IMR-90 (cell line): ENCODE data around the gene KRT4. TPM values are rescaled to one million over a fixed set of nuclear protein-coding genes. Genes with fewer than 3 reads are reported as not detected.

Source experiments
- ATAC-seq: fragments of 200-7000 bp; cut with Tn5 transposase; 2 replicates; pipeline ENCODE4 v1.9.1; 2020; ENCODE audit warnings: low read depth, mild to moderate bottlenecking, moderate library complexity
- BruUV-seq: library from RNA; stranded (reverse); fragments of 400-500 nt; replicated peaks from 2 replicates; lab custom pipeline; 2021; lab: Mats Ljungman, UMichigan
- CTCF ChIA-PET: fragments of 300-600 bp; formaldehyde crosslinking; extraction: SDS; loops from one replicate; lab custom pipeline; 2021; ENCODE audit warnings: antibody characterized with exemption; lab: Yijun Ruan, JAX
- POLR2A ChIA-PET: fragments of 300-600 bp; sonication (Branson Sonifier 250); formaldehyde crosslinking; loops from one replicate; lab custom pipeline; 2022; ENCODE audit warnings: antibody characterized with exemption; ENCODE audit not compliant: unreplicated experiment; lab: Charles Lee
- DNase-seq: peaks from one replicate; pipeline ENCODE4 v3.0.0; 2013
- H2AFZ ChIP-seq: replicated peaks from 2 replicates; pipeline ENCODE3; 2013; ENCODE audit warnings: low read length, mild to moderate bottlenecking; ENCODE audit not compliant: poor library complexity
- H2AK5ac ChIP-seq: 2 replicates; pipeline ENCODE4 v1.6.1; 2013; ENCODE audit warnings: low read depth, low read length, inconsistent platforms
- H2AK9ac ChIP-seq: replicated peaks from 2 replicates; pipeline ENCODE3; 2013; ENCODE audit warnings: mild to moderate bottlenecking, low read depth, low read length, moderate library complexity; ENCODE audit not compliant: poor library complexity
- H2BK120ac ChIP-seq: 2 replicates; pipeline ENCODE4 v1.6.1; 2013; ENCODE audit warnings: low read depth, low read length, inconsistent platforms
- H2BK15ac ChIP-seq: 3 replicates; pipeline ENCODE4 v1.6.1; 2013; ENCODE audit warnings: low read depth, low read length, inconsistent platforms
- H2BK20ac ChIP-seq: 2 replicates; pipeline ENCODE4 v1.6.1; 2013; ENCODE audit warnings: low read depth, mild to moderate bottlenecking, inconsistent platforms, low read length, moderate library complexity
- H2BK5ac ChIP-seq: 2 replicates; pipeline ENCODE4 v1.6.1; 2013; ENCODE audit warnings: mild to moderate bottlenecking, low read depth, low read length, inconsistent platforms; ENCODE audit not compliant: poor library complexity, severe bottlenecking
- H3K14ac ChIP-seq: replicated peaks from 2 replicates; pipeline ENCODE4 v1.6.1; 2013; ENCODE audit warnings: low read depth, low read length, inconsistent platforms
- H3K18ac ChIP-seq: 2 replicates; pipeline ENCODE4 v1.6.1; 2013; ENCODE audit warnings: low read depth, low read length, control low read depth
- H3K23ac ChIP-seq: 2 replicates; pipeline ENCODE4 v1.6.1; 2013; ENCODE audit warnings: low read depth, low read length, inconsistent platforms
- H3K27ac ChIP-seq: 2 replicates; pipeline ENCODE4 v1.5.1; 2013; ENCODE audit warnings: mild to moderate bottlenecking, control low read depth, low read length; ENCODE audit not compliant: insufficient read depth
- H3K27me3 ChIP-seq: 2 replicates; pipeline ENCODE4 v1.6.1; 2013; ENCODE audit warnings: low read length; ENCODE audit not compliant: control insufficient read depth, insufficient read depth
- H3K36me3 ChIP-seq: 2 replicates; pipeline ENCODE4 v1.6.1; 2013; ENCODE audit warnings: low read length, mixed read lengths; ENCODE audit not compliant: control insufficient read depth, insufficient read depth
- H3K4ac ChIP-seq: 2 replicates; pipeline ENCODE4 v1.6.1; 2013; ENCODE audit warnings: low read depth, low read length, inconsistent platforms
- H3K4me1 ChIP-seq: 2 replicates; pipeline ENCODE4 v1.6.1; 2013; ENCODE audit warnings: low read length, mixed read lengths; ENCODE audit not compliant: control insufficient read depth, insufficient read depth
- H3K4me2 ChIP-seq: 2 replicates; pipeline ENCODE4 v1.6.1; 2013; ENCODE audit warnings: low read depth, mild to moderate bottlenecking, control low read depth, low read length, moderate library complexity
- H3K4me3 ChIP-seq: 2 replicates; pipeline ENCODE4 v1.5.1; 2013; ENCODE audit warnings: low read depth, mild to moderate bottlenecking, control low read depth, low read length, moderate library complexity; ENCODE audit not compliant: insufficient read depth
- H3K56ac ChIP-seq: 2 replicates; pipeline ENCODE4 v1.6.1; 2013; ENCODE audit warnings: low read length, inconsistent platforms; ENCODE audit not compliant: insufficient read depth; ENCODE audit errors: extremely low read depth
- H3K79me1 ChIP-seq, 2 experiments: 2 replicates each; pipeline ENCODE4 v1.6.1; 2013; ENCODE audit warnings: low read length in 2 of 2, inconsistent platforms in 1 of 2, low read depth in 1 of 2
- H3K9ac ChIP-seq: 2 replicates; pipeline ENCODE4 v1.6.1; 2013; ENCODE audit warnings: low read depth, low read length, control low read depth
- H3K9me1 ChIP-seq: 2 replicates; pipeline ENCODE4 v1.6.1; 2013; ENCODE audit warnings: low read length, inconsistent platforms; ENCODE audit not compliant: insufficient read depth
- H3K9me3 ChIP-seq: 2 replicates; pipeline ENCODE4 v1.6.1; 2013; ENCODE audit warnings: low read length; ENCODE audit not compliant: control insufficient read depth, insufficient read depth
- H4K20me1 ChIP-seq: 2 replicates; pipeline ENCODE4 v1.6.1; 2013; ENCODE audit warnings: low read length, inconsistent platforms; ENCODE audit not compliant: insufficient read depth
- H4K5ac ChIP-seq: 2 replicates; pipeline ENCODE4 v1.6.1; 2013; ENCODE audit warnings: mild to moderate bottlenecking, low read depth, low read length, control low read depth
- H4K8ac ChIP-seq, 2 experiments: 2 replicates each; pipeline ENCODE4 v1.6.1; 2013; ENCODE audit warnings: low read depth in 2 of 2, low read length in 2 of 2, control low read depth in 1 of 2, inconsistent platforms in 1 of 2
- H4K91ac ChIP-seq: 2 replicates; pipeline ENCODE4 v1.6.1; 2013; ENCODE audit warnings: low read depth, low read length, inconsistent platforms; ENCODE audit not compliant: insufficient read depth
- BHLHE40 ChIP-seq: fragments of 150-350 bp; IDR thresholded peaks from 2 replicates; pipeline ENCODE4 v1.6.1; 2016; ENCODE audit warnings: mild to moderate bottlenecking, low read depth, low read length
- CEBPB ChIP-seq: IDR thresholded peaks from 2 replicates; pipeline ENCODE4 v1.6.1; 2012; ENCODE audit warnings: low read depth, low read length, improper control_type of control experiment
- CHD1 ChIP-seq: IDR thresholded peaks from 2 replicates; pipeline ENCODE4 v1.6.1; 2012; ENCODE audit warnings: low read depth, low read length, improper control_type of control experiment
- CTCF ChIP-seq: conservative IDR thresholded peaks from 2 replicates; pipeline ENCODE4 v1.5.1; 2012; ENCODE audit warnings: mild to moderate bottlenecking, low read depth, low read length, improper control_type of control experiment
- ELK1 ChIP-seq: fragments of 150-350 bp; IDR thresholded peaks from 2 replicates; pipeline ENCODE4 v1.6.1; 2016; ENCODE audit warnings: low read depth, mild to moderate bottlenecking, low read length, moderate library complexity, borderline replicate concordance
- FOS ChIP-seq: fragments of 150-350 bp; IDR thresholded peaks from 2 replicates; pipeline ENCODE4 v1.6.1; 2016; ENCODE audit warnings: low read depth, low read length
- MAFK ChIP-seq: IDR thresholded peaks from 2 replicates; pipeline ENCODE4 v1.6.1; 2012; ENCODE audit warnings: low read depth, low read length, improper control_type of control experiment
- MAZ ChIP-seq: IDR thresholded peaks from 2 replicates; pipeline ENCODE4 v1.6.1; 2012; ENCODE audit warnings: low read depth, mild to moderate bottlenecking, low read length, improper control_type of control experiment, moderate library complexity, borderline replicate concordance
- MXI1 ChIP-seq: IDR thresholded peaks from 2 replicates; pipeline ENCODE4 v1.6.1; 2012; ENCODE audit warnings: low read depth, mild to moderate bottlenecking, low read length, moderate library complexity, borderline replicate concordance
- NFE2L2 ChIP-seq: fragments of 150-350 bp; IDR thresholded peaks from 2 replicates; pipeline ENCODE4 v1.6.1; 2016; ENCODE audit warnings: low read depth, mild to moderate bottlenecking, low read length
- POLR2A ChIP-seq: IDR thresholded peaks from 2 replicates; pipeline ENCODE4 v1.6.1; 2012; ENCODE audit warnings: mild to moderate bottlenecking, low read depth, low read length
- RAD21 ChIP-seq: IDR thresholded peaks from 2 replicates; pipeline ENCODE4 v1.6.1; 2012; ENCODE audit warnings: low read length, improper control_type of control experiment
- RCOR1 ChIP-seq: IDR thresholded peaks from 2 replicates; pipeline ENCODE4 v1.6.1; 2012; ENCODE audit warnings: mild to moderate bottlenecking, low read length, improper control_type of control experiment; ENCODE audit not compliant: insufficient replicate concordance
- RFX5 ChIP-seq: IDR thresholded peaks from 2 replicates; pipeline ENCODE4 v1.8.0; 2012; ENCODE audit warnings: low read depth, mild to moderate bottlenecking, low read length, moderate library complexity
- SMC3 ChIP-seq: fragments of 150-350 bp; IDR thresholded peaks from 2 replicates; pipeline ENCODE4 v1.6.1; 2016; ENCODE audit warnings: low read depth, mild to moderate bottlenecking, antibody characterized with exemption, low read length, moderate library complexity
- USF2 ChIP-seq: fragments of 150-350 bp; IDR thresholded peaks from 2 replicates; pipeline ENCODE4 v1.6.1; 2017; ENCODE audit warnings: mild to moderate bottlenecking, antibody characterized with exemption, low read length, low read depth
- WGBS, 2 experiments: methylation state at CpG; one replicate each; pipeline versions ENCODE4 v1.1.5 to v1.1.7; 2013; ENCODE audit warnings: missing lambda C conversion rate in 2 of 2; ENCODE audit not compliant: insufficient read length in 1 of 2; ENCODE audit errors: extremely low coverage in 2 of 2; 5-methylcytosine and 5-hydroxymethylcytosine counted together
- dilution Hi-C: fragments of 300-500 bp; cut with HindIII; formaldehyde crosslinking; loops from one replicate; pipeline ENCODE4 v1.14.3; 2018; ENCODE audit warnings: low sequenced_read_pairs; ENCODE audit not compliant: unreplicated experiment
- in situ Hi-C: fragments of 300-500 bp; cut with MboI; formaldehyde crosslinking; loops from 3 replicates; pipeline ENCODE4 v1.14.3; 2019; ENCODE audit warnings: low sequenced_read_pairs, inconsistent platforms, mixed read lengths
- intact Hi-C: fragments of 100-400 bp; cut with micrococcal nuclease; formaldehyde crosslinking; loops from 2 replicates; pipeline ENCODE4 v1.10.0; 2022
- polyA plus RNA-seq, 3 experiments: library from polyadenylated mRNA; depleted of rRNA; stranded (reverse); fragments of >200 nt; gene quantifications; 2 replicates each; pipeline ENCODE4 v1.2.3, GENCODE V29; 2012; ENCODE audit warnings: low replicate concordance in 1 of 3
- total RNA-seq: library from RNA; depleted of rRNA; stranded (reverse); fragments of >200 nt; gene quantifications from 2 replicates; pipeline ENCODE4 v1.2.3, GENCODE V29; 2012

The KRT4 gene
- total and polyA plus RNA-seq, 2 of the 4 experiments (the other 2 are of a cell fraction), result under 0.01 to 0.07 TPM

GRCh38 chr12:52767427-52767826, 46.5 kb downstream of the KRT4 start:
- Histone ChIP-seq H2AK5ac (no peak overlapping the region), H4K20me1 (no peaks in the 10 kb centered on the region), H2AK9ac (no peak overlapping the region), H3K79me1 (no peaks in the 10 kb centered on the region), H3K23ac (no peak overlapping the region), H2BK5ac (no peak overlapping the region), H4K8ac (no peak overlapping the region), H3K4me2 (no peak overlapping the region), H3K18ac (no peak overlapping the region), H3K4me1 (no peaks in the 10 kb centered on the region), H2BK120ac (no peak overlapping the region), H3K9me3 (no peaks in the 10 kb centered on the region), H3K27me3 (peaks cover 12% of the 10 kb centered on the region), H3K9ac (no peak overlapping the region), H3K36me3 (no peaks in the 10 kb centered on the region), H3K56ac (no peak overlapping the region), H3K27ac (no peak overlapping the region), H3K4me3 (no peak overlapping the region), H3K14ac (no peak overlapping the region), H2BK20ac (no peak overlapping the region), H3K4ac (no peak overlapping the region), H4K5ac (no peak overlapping the region), H2AFZ (no peak overlapping the region), H4K91ac (no peak overlapping the region), H2BK15ac (no peak overlapping the region), H3K9me1 (no peaks in the 10 kb centered on the region)
- ATAC-seq, result no peak
- CTCF ChIA-PET, result no interaction called here
- no peak for TF ChIP-seq NFE2L2
- TF ChIP-seq BHLHE40, result no peak
- TF ChIP-seq SMC3, result no peak
- TF ChIP-seq MAFK, result no peak
- TF ChIP-seq RAD21, result no peak
- no peak for TF ChIP-seq RCOR1
- no peak for TF ChIP-seq CTCF
- TF ChIP-seq FOS, result no peak
- no peak for TF ChIP-seq CEBPB
- TF ChIP-seq ELK1, result no peak
- TF ChIP-seq USF2, result no peak
- TF ChIP-seq POLR2A, result no peak
- TF ChIP-seq MAZ, result no peak
- TF ChIP-seq MXI1, result no peak
- TF ChIP-seq CHD1, result no peak
- no peak for TF ChIP-seq RFX5
- POLR2A ChIA-PET, result no interaction called here
- WGBS, 2 experiments, result no CpG with 5 or more reads among the region's 3 CpGs
- dilution Hi-C loops (no loop called here), in situ Hi-C loops (no loop called here), intact Hi-C loops (no loop called here)
- BruUV-seq, result no TSS peak
- DNase-seq, result no peak
